Fibroblast of lung (primary cell): ENCODE data around the gene GRID2IP.

Experiments
- EZH2 ChIP-seq: IDR thresholded peaks from 2 replicates; pipeline ENCODE4 v1.5.1; 2012; ENCODE audit warnings: low read length, control low read depth, mild to moderate bottlenecking; ENCODE audit errors: missing control alignments
- TF ChIP-seq, protein P1 (sequence below), 2 donors: IDR thresholded peaks in 1 of 2; conservative IDR thresholded peaks in 1 of 2; 1 replicate in 1 of 2; 2 replicates in 1 of 2; pipeline ENCODE4 v1.5.1; 2011 to 2012; ENCODE audit warnings: low read length in 2 of 2, control low read depth in 1 of 2, inconsistent platforms in 1 of 2, low read depth in 1 of 2, mild to moderate bottlenecking in 1 of 2

DNA sequence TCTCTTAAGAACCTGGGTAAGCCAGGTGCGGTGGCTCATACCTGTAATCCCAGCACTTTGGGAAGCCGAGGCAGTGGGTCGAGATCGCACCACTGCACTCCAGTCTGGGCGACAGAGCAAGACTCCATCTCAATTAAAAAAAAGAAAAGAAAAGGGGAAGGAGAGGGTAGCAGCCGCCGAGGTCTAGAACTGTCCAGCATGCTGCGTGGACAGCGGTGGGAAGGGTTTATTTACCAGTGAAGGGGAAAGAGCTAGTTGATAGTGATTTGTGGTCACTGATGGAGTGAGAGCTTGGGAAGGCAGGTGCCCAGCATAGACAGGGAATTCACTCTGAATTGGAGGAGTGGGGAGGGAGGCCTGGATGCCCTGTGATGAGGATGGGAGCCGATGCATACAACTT, 60.1 kb downstream of the GRID2IP start:
- TF ChIP-seq, protein P1, sequence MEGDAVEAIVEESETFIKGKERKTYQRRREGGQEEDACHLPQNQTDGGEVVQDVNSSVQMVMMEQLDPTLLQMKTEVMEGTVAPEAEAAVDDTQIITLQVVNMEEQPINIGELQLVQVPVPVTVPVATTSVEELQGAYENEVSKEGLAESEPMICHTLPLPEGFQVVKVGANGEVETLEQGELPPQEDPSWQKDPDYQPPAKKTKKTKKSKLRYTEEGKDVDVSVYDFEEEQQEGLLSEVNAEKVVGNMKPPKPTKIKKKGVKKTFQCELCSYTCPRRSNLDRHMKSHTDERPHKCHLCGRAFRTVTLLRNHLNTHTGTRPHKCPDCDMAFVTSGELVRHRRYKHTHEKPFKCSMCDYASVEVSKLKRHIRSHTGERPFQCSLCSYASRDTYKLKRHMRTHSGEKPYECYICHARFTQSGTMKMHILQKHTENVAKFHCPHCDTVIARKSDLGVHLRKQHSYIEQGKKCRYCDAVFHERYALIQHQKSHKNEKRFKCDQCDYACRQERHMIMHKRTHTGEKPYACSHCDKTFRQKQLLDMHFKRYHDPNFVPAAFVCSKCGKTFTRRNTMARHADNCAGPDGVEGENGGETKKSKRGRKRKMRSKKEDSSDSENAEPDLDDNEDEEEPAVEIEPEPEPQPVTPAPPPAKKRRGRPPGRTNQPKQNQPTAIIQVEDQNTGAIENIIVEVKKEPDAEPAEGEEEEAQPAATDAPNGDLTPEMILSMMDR (conservative IDR thresholded peaks at IDR 0.05 in 1 of 2, IDR thresholded peaks at IDR 0.05 in 1 of 2; ENCODE audit: low read depth in 1 of 2, low read length in 2 of 2), result no peak
- no peak for TF ChIP-seq EZH2
